K562 (cell line): ENCODE results near the gene OGDH.

Experiments
- MAFF ChIP-seq: IDR thresholded peaks from 2 replicates; pipeline ENCODE4 v1.6.1; 2012; ENCODE audit warnings: low read length, improper control_type of control experiment
- ZNF740 ChIP-seq, 3 experiments: fragments of 200-800 bp in 1 of 3; sonication (Bioruptor generic) in 1 of 3; sonication (generic) in 1 of 3; formaldehyde crosslinking in 1 of 3; IDR thresholded peaks; 2 replicates each; pipeline versions ENCODE4 v1.6.1 to v1.8.0; 2016 to 2022; ENCODE audit warnings: mild to moderate bottlenecking in 2 of 3, missing compliant biosample characterization in 2 of 3, missing genetic modification characterization in 2 of 3, missing genetic modification reagents in 1 of 3

GRCh38 chr7:44572771-44573170, 33.7 kb upstream of the OGDH start:
- no peak for TF ChIP-seq ZNF740 (CRISPR knock-in tag; IDR thresholded peaks at IDR 0.05)
- TF ChIP-seq ZNF740 (tag; IDR thresholded peaks at IDR 0.05), result no peak
- no peak for TF ChIP-seq MAFF
